Left colon (tissue), 2 donors: Measurements from ENCODE around the gene TMEM182. TPM values are rescaled to one million over a fixed set of nuclear protein-coding genes. Genes with fewer than 3 reads are reported as not detected.

Experiments
- ATAC-seq: fragments of 200-7000 bp; cut with Tn5 transposase; one replicate; pipeline ENCODE4 v1.9.1; 2020; ENCODE audit warnings: mild to moderate bottlenecking, moderate library complexity
- DNase-seq, 2 donors: peaks; one replicate each; pipeline ENCODE4 v3.0.0-alpha.2; 2020
- intact Hi-C, 2 donors: fragments of 100-400 bp; cut with DNase I in 1 of 2; cut with micrococcal nuclease in 1 of 2; formaldehyde crosslinking; loops; one replicate each; pipeline versions ENCODE4 v1.11.2 to v1.14.0; 2022; cut with DNase I, micrococcal nuclease
- long read RNA-seq: library from polyadenylated mRNA; unstranded; transcript quantifications from one replicate; pipeline ENCODE4 v2.0.0, GENCODE V29; 2021
- total RNA-seq, 2 donors: library from RNA; stranded (reverse); fragmentation: NEBNext Ultra II Directional; extraction: Animal tissue kit (Norgen Biotek cat#: 25700); gene quantifications; one replicate each; pipeline ENCODE4 v1.2.1, GENCODE V29; 2021
- donor health status: DM: no; HTN: no; CAD: no.
- donor health status: DM: yes; HTN: yes; CAD: no.

The TMEM182 gene, protein sequence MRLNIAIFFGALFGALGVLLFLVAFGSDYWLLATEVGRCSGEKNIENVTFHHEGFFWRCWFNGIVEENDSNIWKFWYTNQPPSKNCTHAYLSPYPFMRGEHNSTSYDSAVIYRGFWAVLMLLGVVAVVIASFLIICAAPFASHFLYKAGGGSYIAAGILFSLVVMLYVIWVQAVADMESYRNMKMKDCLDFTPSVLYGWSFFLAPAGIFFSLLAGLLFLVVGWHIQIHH
- total RNA-seq, result 1 to 10 TPM; 2.5 to 2.6 TPM
- long read RNA-seq, partial matches to known transcripts, result 0 of 4 reads
- long read RNA-seq, other reads (novel, unspliced or antisense), result 1 of 4 reads

DNA sequence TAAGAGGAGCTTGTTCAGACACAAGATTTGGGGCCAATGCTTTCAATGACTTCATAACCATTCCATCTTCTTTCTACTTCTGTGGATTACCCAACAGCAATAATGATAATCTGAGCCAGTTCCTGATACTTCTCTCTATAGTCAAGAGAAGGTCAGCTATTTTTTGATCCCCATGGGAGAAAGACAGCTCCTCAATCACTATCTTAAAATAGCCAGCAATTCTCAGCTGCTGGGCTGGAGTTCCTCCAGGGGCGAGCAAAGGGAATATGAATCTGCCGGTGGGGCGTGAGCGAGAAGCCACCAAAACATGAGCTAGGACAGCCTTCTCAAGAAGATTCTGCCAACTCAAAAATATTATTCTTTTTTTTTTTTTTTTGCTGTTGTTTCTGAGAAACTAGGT lies at the start of gene TMEM182:
TSS of gene TMEM182 (plus strand) at position 269 of the 400 bp plus-strand sequence. CDS start 187 bp downstream, outside the sequence.
- ATAC-seq (no peak), DNase-seq (no peak)
- intact Hi-C loops, result no loop called here

DNA sequence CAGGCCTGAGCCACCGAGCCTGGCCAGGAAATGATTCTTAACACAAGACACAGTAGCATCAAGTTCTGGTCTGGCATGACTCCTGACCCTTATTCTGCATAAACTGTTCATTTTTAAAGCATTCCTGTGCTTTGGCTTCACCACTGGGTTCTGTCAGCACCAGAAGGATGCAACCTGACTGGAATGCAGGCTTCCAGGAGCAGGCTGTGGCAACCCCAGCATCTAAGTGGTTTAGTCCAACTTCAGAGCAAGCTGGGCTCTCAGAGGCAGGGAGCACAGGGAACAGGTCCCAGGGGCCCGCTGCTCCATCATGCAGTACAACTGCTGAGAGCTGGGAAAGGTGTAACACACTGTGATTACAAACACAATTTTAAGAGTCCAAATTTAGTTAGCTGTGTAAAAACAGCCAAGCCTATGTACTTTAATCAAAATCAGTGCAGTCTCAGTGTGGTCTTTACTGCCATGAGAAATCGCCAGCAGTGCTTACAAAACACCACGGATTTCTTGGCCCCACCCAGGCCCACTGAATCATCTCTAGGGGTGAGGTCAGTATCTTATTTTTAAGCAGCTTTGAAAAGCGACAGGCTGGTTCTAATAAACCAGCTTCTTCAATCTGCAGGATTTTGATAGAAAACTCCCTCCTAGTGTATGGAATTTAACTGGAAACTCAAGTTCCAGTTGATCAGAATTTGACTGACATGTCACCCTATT lies 44.4 kb upstream of the TMEM182 start:
- ATAC-seq, result no peak
- intact Hi-C loops, result no loop called here
- DNase-seq, result no peak

DNA sequence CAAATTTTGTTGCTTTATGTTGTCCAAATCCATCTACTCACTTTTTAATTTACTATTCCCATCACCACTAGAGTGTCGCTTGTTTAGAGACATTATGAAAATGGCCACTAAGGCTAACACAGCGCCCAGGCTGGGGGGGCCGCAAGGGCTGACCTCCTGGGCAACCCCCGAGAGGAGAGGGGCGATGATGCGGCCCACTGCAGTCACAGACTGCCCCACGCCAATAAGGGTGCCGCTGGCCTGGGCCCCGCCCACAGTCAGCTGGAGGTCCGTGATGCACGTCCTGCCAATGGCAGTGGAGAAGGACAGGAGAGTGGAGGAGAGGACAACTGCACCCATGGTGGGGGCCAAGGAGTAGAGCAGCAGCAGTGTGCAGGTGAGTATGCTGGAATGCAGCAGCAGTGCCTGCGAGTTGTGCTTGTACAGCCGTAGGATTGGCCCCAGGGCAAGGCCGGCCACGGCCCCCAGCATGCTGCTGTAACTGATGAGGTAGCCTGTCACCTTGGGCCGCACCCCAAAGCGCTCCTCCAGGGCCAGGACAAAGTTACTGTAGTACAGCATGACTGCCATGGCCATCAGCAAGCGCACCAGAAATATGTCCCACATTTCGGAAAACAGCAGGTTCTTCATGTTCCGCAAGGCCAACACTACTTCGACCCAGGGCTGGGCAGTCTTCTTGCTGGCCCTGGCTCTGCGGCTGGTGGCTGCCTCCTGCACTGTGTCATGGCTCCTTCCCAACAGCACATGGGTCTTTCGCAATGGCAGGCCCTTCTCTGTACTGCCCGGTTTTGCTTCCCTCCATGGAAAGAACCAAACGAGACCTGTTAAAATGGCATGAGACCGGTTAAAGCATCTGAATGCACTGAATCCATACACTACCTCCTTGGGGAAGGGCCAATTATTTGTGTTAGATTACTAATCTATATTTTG lies 43.2 kb upstream of the TMEM182 start:
- intact Hi-C loops, result no loop called here
- DNase-seq (no peak), ATAC-seq (peak; percentile 4)

DNA sequence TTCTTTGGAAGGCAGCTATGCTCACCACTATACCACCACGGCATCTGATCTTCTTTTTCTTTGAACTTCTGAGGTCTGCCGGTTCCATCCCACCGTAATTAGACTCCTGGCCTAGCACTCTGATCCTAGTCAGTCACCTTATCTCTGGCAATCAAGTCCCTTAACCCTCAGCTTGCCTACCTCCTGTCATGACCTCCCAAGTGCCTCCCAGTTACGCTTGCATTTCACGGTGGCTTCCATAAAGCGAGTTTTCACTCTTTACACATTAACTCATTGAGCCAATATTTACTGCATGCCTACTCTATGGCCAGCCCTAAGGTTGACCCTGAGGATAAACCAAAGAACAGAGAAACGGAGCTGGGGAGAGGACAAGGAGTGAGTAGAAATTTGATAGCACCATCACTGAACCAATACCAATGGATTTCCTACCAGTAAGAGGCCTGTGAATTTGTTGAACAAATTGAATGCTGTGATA lies 37.8 kb upstream of the TMEM182 start:
- DNase-seq, result no peak
- no peak for ATAC-seq
- intact Hi-C loops, result no loop called here

DNA sequence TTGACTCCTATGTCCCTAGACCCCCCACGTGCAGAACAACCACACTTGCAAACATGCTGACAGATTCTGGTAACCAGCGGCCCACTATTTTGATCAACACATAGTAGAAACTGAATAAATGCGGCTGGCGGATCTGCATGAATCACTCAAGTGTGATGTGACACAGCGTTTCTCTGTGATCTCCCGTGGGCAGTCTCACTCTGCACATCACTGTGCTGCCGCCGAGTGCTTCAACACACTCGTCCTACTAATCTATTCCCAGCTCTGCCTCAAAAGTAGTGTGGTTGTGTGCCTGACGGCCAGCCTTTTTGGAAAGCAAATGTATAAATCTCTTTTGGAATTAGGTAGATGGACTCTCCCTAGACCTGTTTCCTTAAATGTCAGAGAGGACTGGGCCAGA lies 37.3 kb upstream of the TMEM182 start:
- intact Hi-C loops, result no loop called here
- ATAC-seq, result no peak
- DNase-seq, result no peak

DNA sequence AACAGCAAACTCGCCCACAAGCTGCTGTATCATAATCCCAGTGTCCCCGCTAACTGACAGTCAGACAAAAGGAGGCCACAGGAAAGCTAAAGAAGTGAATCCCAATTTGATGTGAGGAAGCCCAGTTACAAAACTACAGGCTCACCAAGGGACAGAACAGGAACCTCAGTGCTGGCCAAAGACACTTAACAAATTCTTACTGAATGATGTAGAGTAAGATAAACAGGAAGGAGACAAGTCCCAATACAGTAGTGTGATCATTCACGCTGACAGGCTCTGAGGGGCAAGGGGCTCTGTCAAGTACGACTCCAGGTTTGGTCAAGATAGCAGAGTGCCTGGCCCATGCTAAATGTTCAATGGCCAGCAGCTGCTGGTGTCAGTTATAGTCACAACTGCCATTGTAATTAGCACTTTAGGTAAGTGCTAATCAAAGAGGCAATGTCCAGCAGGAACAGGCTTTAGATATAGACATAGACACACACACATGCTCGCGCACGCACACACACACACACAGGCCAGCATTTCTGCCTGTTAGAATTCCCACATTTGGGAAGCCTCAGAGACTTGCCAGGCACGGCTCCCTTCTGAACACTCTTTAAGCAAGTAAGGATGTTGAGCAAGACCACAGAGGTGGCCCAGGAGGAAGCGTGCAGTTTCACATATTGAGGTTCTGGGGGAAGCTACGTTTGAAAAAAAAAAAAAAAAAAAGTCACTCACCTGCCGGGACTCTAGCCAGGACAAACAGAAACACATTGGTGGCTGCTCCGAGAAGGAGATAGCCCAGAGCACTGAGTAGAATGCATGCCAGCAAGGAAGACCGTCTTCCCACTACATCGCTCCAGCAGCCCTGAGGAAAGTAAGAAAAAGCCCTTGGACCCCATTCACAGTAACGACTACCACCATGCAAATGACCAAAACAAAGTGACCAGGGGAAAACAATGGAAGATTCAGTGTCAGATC lies 35.4 kb upstream of the TMEM182 start:
- no peak for DNase-seq
- intact Hi-C loops, result no loop called here
- ATAC-seq, result peak; percentile 50

DNA sequence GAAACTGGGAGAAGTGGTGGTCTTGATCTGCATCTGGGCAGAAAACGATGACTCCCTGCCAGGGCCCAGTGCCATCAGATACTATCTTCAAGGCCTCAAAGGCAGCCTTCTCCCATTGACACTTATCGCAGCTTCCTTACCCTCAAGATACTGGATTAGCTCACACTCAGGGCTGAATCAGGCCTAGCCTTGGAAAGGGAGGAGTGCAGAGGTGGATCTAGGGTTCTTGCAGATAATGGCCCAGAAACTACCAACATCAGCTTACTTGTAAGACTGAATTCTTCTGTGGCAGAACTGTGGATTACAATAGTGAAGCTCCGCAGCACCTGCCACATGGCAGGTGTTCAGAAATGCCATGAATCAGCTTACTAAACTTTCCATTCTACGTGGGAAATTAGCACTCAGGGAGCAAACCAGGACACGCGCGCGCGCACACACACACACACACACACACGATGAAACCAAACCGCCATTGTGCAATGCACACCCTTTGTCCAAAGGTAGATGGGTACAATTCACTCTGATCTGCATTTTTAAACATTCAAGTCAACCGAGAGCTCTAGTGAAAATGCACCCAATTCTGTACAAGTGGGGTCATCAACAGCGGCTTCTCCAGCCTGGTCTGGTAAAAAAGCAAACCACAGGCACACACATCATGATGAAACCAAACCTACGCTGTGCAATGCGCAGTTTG lies 26.3 kb upstream of the TMEM182 start:
- intact Hi-C loops, result no loop called here
- peak; percentile 53 for ATAC-seq
- DNase-seq, result peak; percentile 41 to 51

DNA sequence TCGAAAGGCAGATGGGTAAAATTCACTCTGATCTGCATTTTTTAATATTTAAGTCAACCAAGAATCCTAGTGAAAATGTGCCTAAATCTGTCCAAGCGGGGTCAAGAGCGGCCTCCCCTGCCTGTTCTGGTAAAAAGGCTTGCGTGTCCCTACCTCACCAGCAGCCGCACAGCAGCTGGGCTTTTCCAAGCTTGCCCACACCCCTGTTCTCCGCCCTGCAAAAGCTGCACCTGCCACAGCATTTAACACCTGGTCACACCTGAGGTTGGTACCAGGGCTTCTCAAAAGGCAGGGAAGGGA lies 25.8 kb upstream of the TMEM182 start:
- intact Hi-C loops, result no loop called here
- no peak for DNase-seq
- no peak for ATAC-seq

DNA sequence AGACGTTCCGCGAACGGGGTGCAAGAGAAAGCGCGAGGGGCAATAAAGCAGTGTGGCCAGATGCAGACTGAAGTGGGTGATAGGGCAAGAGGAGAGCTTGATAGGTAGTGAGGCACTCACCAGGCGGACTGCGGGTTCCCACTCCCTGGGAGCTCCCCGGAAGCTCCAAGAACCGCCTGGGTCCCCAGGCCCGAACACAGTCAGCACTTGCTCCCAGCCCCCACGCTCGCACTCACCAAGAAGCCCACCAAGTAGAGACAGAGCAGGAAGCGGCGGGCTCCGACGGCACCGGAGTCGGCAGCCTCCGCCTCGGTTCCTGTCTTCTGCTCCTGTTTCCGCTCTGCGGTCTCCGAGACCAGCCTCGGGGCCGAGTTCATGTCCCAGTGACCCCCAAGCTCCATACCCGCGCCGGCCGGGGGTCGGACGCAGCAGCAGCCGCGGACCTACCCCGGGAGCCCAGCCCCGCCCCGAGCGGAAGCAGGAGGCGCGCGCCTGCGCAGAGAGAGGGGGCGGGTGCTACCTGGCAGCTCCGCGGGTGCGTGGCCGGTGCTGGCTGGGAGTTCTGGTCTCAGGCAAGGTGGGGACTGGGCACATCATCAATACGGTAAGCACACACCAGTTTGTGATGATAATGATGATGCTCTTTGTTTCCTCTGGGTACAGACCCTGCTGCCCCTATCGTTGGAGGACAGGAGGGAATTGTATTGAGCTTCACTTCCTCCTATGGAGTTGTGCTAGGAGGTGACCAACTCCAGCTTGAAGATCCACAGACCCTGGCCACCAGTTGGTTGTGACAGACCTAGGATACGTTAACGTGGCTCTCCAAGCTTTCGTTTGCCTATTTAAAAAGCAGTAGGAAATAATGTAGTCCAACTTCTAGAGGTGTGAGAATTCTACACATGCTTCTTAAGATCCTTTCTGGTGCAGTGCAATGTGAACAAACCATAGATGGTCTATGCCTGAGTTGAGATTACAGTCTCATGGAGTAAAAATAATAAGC lies 25.1 kb upstream of the TMEM182 start:
- intact Hi-C loops, result no loop called here
- ATAC-seq (peak; percentile 92), DNase-seq (peak; percentile 85 to 94)

DNA sequence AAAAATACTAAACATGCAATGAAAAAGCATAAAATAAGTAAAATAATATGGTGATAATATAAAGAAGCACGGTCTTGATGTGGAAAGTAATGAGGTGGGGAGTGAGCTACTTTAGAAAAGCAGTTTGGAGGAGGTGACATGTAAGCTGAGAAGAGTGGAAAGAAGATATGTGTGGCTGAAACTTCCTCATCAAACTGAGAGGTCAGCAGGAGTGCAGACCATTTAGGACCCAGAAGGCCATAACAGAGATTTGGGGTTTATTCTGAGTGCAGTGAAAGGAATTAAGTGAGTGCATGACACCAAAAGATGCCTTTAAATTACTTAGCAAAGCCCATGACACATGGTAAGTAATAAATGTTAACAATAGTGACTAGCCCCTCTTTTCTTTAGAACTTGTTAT lies 24.4 kb upstream of the TMEM182 start:
- DNase-seq (no peak), ATAC-seq (no peak)
- intact Hi-C loops, result no loop called here

DNA sequence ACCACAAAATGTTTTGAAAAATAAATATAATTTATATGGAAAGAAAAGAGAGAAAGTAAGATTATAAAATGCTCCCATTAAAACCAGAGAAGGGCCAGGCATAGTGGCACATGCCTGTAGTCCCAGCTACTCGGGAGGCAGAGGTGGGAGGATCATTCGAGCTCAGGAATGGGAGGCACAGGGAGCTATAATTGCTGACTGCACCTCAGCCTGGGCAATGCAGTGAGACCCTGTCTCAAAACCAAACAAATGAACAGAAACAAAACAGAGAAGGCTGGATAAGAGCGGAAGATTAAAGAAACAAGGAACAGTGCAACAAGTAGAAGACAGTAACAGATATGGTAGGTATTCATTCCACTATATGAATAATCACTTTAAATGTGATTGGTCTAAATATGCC lies 18.6 kb upstream of the TMEM182 start:
- intact Hi-C loops, result no loop called here
- DNase-seq (no peak), ATAC-seq (no peak)

DNA sequence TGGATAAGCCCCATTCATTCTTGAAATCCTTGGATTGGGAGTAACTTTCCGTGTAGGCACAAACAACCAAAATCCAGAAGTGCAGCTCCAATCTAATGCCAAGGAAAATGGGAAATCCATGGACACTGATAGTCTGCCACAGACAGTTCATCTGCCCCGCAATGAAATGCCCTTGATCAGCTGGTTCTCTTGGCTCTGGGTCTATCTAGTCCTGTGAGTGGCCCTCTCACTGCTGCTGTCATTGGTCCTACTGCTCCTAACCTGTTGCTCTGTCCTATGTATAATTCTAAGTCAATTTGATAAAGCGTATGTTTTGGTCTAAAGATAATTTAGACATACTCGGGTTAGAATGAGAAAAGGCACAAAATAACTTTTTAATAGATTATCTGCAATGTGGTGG lies 13.7 kb upstream of the TMEM182 start:
- ATAC-seq, result no peak
- DNase-seq, result no peak
- intact Hi-C loops, result no loop called here

DNA sequence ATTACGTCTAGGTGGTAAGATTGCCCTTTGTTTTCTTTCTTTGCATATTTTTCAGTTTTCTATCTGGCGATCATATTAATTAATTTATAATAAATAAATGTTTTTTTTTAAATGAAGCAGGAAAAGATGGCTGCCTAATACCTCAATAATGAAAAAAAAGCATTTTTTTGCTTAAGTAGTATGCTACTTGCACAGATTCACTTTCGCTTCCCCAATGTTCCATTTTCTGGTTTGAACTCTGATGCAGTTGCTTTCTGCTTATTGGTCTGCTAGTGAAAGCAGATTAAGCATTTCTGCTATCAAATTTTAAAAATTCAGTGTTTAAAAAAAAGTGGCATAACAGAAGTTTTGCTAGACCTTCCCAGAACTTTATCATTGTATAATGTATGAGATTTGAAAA lies 11.9 kb upstream of the TMEM182 start:
- no peak for ATAC-seq
- intact Hi-C loops, result no loop called here

DNA sequence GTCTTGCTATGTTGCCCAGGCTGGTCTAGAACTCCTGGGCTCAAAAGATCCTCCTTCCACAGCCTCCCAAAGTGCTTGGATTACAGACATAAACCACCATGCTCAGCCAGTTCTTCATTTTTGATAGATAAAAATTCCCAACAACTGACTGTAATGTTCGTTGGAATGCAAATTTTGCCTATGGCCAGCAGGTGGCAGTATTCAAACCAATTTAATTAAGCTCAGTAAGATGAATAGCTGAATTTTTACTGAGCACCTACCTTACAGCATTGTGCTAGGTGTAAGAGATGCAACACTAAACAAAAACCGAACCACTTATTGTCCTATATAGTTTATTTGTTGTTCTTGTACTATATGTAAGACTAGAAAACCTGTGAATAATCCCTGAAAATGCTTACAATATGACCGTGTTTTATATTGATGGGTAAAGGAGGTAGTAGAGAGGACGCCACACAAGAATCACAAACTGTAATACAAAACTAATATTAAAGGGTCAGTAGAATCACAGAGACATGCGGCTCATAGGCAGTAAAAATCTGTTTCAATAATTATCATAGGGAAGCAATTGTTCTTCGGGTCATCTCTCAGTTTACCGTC lies 8.2 kb upstream of the TMEM182 start:
- DNase-seq (peak in 1 of 2 donors; percentile 12), ATAC-seq (peak; percentile 50)
- intact Hi-C loops, result loop anchor here in 1 of 2 donors (2.0 kb wide), 1 partner anchor 53 kb away; no protein-coding TSS in a partner anchor

More for the DNA sequence above, 11.9 kb upstream of the TMEM182 start:
- no peak for DNase-seq

DNA sequence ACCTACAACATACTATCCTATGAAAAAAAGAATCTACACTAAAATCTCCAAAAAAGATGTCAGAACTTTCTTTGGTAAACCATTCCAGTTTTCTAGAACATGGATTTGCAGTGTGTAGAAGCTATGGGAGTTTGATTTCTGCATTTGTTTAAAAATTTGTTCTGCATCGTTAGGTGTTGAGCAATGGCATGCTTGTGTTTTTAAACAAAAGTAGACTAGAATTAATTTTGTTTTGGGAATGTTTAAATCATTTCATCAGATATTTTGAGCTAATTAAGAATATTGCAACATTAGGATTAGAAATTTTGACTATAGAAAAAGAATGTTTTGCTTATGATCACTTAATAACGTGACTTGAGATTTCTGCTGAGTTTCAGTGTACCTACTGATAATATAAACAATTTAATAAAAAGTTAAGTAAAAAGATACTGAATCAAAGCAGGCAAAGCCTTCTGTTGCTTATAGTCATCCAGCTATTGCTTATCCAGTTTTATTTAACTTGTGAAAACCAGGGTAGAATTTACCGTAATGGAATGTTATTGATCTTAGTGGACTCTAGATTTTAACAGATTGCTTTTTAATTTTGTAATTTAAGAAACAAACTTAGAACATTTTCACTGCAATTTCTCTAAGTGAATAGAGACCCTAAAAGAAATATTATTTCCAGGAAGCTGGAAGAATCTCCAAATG lies 7.2 kb upstream of the TMEM182 start:
- ATAC-seq (no peak), DNase-seq (no peak)
- intact Hi-C loops, result no loop called here

DNA sequence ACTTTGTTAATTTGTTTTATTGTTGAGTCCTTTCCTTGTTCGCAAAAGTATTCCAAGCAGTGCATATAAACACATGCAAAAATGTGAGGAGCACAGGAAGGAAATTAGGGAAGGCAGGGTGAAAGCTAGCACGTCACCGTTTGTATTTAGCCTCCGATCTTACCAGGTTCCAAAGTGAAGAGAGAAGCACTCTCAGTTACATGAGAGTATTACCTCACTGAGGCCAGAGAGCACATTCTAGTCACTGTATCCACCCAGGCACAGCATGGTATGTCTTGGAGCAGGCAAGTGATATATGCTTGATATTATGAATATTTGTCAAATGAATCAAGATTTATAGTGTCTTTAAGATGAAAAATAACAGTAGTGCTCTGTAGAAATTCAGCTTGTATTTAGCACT lies 6.5 kb upstream of the TMEM182 start:
- DNase-seq, result no peak
- intact Hi-C loops, result no loop called here
- ATAC-seq, result no peak
